Astrocyte of the spinal cord (primary cell): ENCODE data around the gene SLC44A3.

Experiments
- DNase-seq: peaks from one replicate; pipeline ENCODE4 v3.0.0; 2011; ENCODE audit warnings: low read depth, low spot score
- H3K4me3 ChIP-seq: 2 replicates; pipeline ENCODE4 v1.5.1; 2011; ENCODE audit warnings: low read depth, mild to moderate bottlenecking, low read length, moderate library complexity
- CTCF ChIP-seq: IDR thresholded peaks from 2 replicates; pipeline ENCODE4 v1.5.1; 2012; ENCODE audit warnings: low read depth, mild to moderate bottlenecking, low read length, inconsistent platforms
- in situ Hi-C: cut with HindIII; loops from 2 replicates; pipeline ENCODE4 v1.10.0; 2017; ENCODE audit warnings: low sequenced_read_pairs

The SLC44A3 gene

GRCh38 chr1:94887603-94888171 lies 67.5 kb downstream of the SLC44A3 start:
- in situ Hi-C loops = no loop called here
- no peak overlapping the region for H3K4me3 ChIP-seq
- DNase-seq = no peak
- no peak for TF ChIP-seq CTCF

DNA sequence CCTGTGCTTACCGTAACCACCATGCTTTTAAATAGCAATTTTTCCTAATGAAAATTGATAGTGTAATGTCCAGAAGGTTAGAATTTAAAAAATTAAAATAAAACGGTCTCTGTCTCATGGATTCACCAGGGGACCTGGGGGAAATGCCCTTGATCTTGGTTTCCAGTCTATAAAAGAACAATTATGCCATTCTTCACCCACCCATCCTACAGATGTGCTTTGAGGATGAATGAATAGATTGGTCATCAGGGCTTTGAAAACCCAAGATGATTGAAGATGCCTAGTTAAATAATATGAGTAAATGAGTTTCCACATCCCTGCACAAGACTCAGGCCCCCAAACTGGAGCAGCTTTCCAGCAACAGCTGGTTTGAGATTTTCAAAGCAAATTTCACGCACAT lies 68.0 kb downstream of the SLC44A3 start:
- no peak for DNase-seq
- H3K4me3 ChIP-seq = no peak overlapping the region
- no peak for TF ChIP-seq CTCF
- in situ Hi-C loops = no loop called here

DNA sequence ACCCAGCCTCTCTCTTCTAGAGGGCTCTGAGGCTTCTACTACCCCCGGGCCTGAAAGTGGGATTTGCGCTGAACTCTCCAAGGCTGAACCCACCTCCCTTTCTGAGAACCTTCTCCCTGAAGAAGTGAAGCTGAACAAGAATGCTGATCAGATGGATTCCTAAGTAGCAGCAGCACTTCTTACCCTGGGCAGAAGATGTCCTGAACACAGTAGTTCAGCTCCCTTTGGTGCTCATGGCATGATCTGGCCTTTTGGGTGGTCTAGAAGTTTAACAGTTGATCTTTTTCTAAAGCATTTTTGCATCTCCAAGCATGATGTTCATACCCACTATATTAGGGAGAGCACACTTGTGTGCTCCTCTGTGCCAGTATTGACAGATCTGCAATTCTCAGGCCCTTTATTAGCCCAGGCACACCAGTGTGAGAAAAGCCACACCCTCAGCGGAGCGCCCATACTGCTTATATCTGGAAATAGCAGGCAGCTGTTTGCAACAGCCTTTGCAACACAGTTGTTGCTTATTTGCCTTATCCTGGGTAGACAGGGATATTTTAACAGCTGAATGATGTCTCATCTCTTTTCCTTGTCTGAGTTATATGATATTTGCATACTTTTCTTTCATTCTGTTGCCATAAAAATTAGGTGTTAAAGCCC lies 72.6 kb downstream of the SLC44A3 start:
- no peak for TF ChIP-seq CTCF
- H3K4me3 ChIP-seq = no peak overlapping the region
- no peak for DNase-seq
- in situ Hi-C loops = no loop called here

GRCh38 chr1:94894630-94895029 lies 74.5 kb downstream of the SLC44A3 start:
- TF ChIP-seq CTCF = no peak
- in situ Hi-C loops = no loop called here
- DNase-seq = no peak
- H3K4me3 ChIP-seq = no peak overlapping the region

DNA sequence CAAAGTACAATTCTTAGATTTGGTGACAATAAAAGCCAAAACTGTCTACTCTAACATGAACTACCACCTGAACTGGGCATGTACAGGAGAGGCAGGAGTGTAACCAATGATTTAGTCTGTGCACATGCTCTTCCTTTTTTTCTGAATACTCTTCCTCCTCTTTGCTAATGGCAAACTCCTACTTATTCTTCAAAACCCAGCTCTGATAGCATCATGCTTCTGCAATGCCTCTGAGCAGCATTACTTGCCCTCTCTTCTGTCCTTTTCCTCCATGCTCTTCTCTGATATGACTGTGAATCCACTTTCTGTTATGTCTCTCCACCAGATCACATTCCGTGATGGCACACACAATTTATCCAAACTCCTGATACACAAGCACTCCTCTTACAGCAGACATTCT lies 75.4 kb downstream of the SLC44A3 start:
- no peak for TF ChIP-seq CTCF
- in situ Hi-C loops = no loop called here
- no peak for DNase-seq

GRCh38 chr1:94898491-94899385 lies 78.6 kb downstream of the SLC44A3 start:
- no peak overlapping the region for H3K4me3 ChIP-seq
- in situ Hi-C loops = no loop called here
- DNase-seq = peak; percentile 47
- no peak for TF ChIP-seq CTCF

More for the DNA sequence above, 75.4 kb downstream of the SLC44A3 start:
- no peak overlapping the region for H3K4me3 ChIP-seq
